ENCODE data around the gene PTPRA.

DNA sequence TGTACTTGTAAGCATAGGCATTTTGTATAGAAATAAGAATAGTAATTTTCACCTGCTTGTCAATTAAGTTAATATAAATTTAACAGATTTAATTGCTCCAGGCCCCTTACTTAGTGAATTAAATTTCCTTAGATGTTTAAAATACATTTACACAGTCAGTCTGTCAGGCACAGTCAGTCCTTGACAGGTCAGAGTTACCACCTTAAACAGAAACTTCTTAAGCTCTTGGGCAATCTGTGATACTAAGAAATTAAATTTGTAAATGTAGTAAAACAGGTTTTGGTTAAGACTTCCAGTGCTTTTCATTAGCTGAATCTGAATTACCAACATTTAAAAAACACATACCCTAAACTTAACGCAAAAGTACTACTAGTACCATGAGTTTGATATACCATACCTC lies 15.9 kb downstream of the PTPRA start:
- TF ChIP-seq POLR2A (IDR thresholded peaks at IDR 0.05; ENCODE audit: low read depth) (no peak), EP300 (IDR thresholded peaks at IDR 0.05) (no peak)
- TF ChIP-seq, protein P1, sequence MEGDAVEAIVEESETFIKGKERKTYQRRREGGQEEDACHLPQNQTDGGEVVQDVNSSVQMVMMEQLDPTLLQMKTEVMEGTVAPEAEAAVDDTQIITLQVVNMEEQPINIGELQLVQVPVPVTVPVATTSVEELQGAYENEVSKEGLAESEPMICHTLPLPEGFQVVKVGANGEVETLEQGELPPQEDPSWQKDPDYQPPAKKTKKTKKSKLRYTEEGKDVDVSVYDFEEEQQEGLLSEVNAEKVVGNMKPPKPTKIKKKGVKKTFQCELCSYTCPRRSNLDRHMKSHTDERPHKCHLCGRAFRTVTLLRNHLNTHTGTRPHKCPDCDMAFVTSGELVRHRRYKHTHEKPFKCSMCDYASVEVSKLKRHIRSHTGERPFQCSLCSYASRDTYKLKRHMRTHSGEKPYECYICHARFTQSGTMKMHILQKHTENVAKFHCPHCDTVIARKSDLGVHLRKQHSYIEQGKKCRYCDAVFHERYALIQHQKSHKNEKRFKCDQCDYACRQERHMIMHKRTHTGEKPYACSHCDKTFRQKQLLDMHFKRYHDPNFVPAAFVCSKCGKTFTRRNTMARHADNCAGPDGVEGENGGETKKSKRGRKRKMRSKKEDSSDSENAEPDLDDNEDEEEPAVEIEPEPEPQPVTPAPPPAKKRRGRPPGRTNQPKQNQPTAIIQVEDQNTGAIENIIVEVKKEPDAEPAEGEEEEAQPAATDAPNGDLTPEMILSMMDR (IDR thresholded peaks at IDR 0.05): no peak

Measured in esophagus muscularis mucosa (tissue), 4 donors.